Esophagus squamous epithelium (tissue), 4 donors: Measurements from ENCODE around the gene PFKL.

Experiments used
- POLR2A ChIP-seq, 4 donors: fragments of 450-650 bp; IDR thresholded peaks; one replicate each; pipeline ENCODE4 v1.6.1; 2017; ENCODE audit warnings: antibody characterized with exemption in 4 of 4, mild to moderate bottlenecking in 4 of 4, moderate library complexity in 3 of 4
- TF ChIP-seq, protein P1 (sequence below), 6 experiments: fragments of 450-650 bp in 4 of 6; fragments of 200-600 bp in 2 of 6; sonication (generic) in 2 of 6; IDR thresholded peaks; one replicate each; pipeline ENCODE4 v1.5.1; 2016 to 2019; ENCODE audit warnings: antibody characterized with exemption in 6 of 6, mild to moderate bottlenecking in 4 of 6, moderate library complexity in 4 of 6

DNA sequence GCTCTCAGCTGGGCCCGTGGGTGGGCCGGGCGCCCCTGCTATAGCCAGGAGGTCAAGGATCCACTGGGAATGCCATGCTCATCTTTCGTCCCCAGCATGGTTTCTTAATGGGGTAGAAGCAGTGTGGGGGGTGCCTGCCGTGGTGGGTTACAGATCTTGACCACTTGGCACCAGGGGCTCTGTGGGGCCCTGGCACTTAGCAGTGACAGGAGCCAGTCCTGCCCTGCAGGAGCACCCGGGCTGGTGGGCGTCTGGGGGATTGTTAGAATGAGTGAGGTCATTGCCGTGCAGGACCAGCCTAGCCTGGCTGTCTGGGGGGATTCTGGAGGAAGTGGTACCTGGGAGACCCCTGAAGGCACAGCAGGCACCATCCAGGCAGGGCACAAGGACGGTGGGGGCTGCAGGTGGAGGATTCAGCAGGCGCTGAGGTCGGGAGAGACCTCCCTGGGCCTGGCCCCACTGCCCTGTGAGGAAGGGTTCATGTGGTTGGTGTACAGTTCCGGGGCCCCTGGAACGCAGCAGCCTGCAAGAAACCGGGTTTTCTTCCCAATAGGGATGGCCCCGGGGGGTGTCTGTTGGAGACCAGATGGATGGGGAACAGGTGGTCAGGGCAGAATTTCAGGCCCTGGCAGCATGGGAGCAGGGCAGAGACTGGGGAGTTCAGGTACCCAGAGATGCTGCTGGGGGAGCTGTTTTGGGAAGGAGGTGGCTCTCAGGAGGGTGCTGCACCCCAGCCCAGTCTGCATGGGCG, 9.4 kb upstream of the PFKL start:
- TF ChIP-seq, protein P1, sequence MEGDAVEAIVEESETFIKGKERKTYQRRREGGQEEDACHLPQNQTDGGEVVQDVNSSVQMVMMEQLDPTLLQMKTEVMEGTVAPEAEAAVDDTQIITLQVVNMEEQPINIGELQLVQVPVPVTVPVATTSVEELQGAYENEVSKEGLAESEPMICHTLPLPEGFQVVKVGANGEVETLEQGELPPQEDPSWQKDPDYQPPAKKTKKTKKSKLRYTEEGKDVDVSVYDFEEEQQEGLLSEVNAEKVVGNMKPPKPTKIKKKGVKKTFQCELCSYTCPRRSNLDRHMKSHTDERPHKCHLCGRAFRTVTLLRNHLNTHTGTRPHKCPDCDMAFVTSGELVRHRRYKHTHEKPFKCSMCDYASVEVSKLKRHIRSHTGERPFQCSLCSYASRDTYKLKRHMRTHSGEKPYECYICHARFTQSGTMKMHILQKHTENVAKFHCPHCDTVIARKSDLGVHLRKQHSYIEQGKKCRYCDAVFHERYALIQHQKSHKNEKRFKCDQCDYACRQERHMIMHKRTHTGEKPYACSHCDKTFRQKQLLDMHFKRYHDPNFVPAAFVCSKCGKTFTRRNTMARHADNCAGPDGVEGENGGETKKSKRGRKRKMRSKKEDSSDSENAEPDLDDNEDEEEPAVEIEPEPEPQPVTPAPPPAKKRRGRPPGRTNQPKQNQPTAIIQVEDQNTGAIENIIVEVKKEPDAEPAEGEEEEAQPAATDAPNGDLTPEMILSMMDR (IDR thresholded peaks at IDR 0.05) = no peak
- TF ChIP-seq POLR2A (IDR thresholded peaks at IDR 0.05) = no peak
